Transverse colon (tissue), 4 donors: ENCODE results near the gene TTC38. TPM values are rescaled to one million over a fixed set of nuclear protein-coding genes. Genes with fewer than 3 reads are reported as not detected.

Experiments used
- DNase-seq: peaks from one replicate; pipeline ENCODE4 v3.0.0-alpha.2; 2019
- H3K27ac ChIP-seq, 4 donors: fragments of 200-600 bp; sonication (generic); 2 replicates each; pipeline ENCODE4 v1.5.1; 2016 to 2018; ENCODE audit warnings: inconsistent platforms in 4 of 4
- H3K27me3 ChIP-seq: fragments of 200-600 bp; sonication (generic); 2 replicates; pipeline ENCODE4 v1.5.1; 2017; ENCODE audit warnings: inconsistent platforms
- H3K36me3 ChIP-seq, 4 donors: fragments of 200-600 bp; sonication (generic); 2 replicates each; pipeline ENCODE4 v1.5.1; 2017 to 2019; ENCODE audit warnings: inconsistent platforms in 4 of 4
- H3K4me1 ChIP-seq, 4 donors: fragments of 200-600 bp; sonication (generic); 2 replicates each; pipeline ENCODE4 v1.5.1; 2017 to 2020; ENCODE audit warnings: inconsistent platforms in 4 of 4
- H3K4me3 ChIP-seq, 4 donors: fragments of 200-600 bp; sonication (generic); 1 replicate in 1 of 4; 2 replicates in 3 of 4; pipeline versions ENCODE4 v1.5.1 to v1.6.1; 2017 to 2019; ENCODE audit warnings: inconsistent platforms in 4 of 4
- H3K9me3 ChIP-seq, 2 donors: fragments of 200-600 bp; sonication (generic); 2 replicates each; pipeline ENCODE4 v1.5.1; 2017 to 2019; ENCODE audit warnings: inconsistent platforms in 2 of 2
- CTCF ChIP-seq, 5 experiments: fragments of 200-600 bp in 3 of 5; fragments of 450-650 bp in 2 of 5; sonication (generic) in 3 of 5; IDR thresholded peaks; 1 replicate in 2 of 5; 2 replicates in 3 of 5; pipeline ENCODE4 v1.5.1; 2016 to 2017; ENCODE audit warnings: antibody characterized with exemption in 5 of 5, inconsistent platforms in 3 of 5, mild to moderate bottlenecking in 2 of 5, moderate library complexity in 1 of 5
- EP300 ChIP-seq: sonication (generic); formaldehyde crosslinking; IDR thresholded peaks from one replicate; pipeline ENCODE4 v1.6.1; 2017; ENCODE audit warnings: antibody characterized with exemption, low read depth
- POLR2A ChIP-seq: fragments of 450-650 bp; IDR thresholded peaks from one replicate; pipeline ENCODE4 v1.6.1; 2016; ENCODE audit warnings: antibody characterized with exemption, mild to moderate bottlenecking, moderate library complexity
- POLR2AphosphoS5 ChIP-seq, 3 donors: sonication (generic); formaldehyde crosslinking; IDR thresholded peaks; one replicate each; pipeline ENCODE4 v1.6.1; 2016; ENCODE audit warnings: antibody characterized with exemption in 3 of 3
- WGBS, 2 donors: methylation state at CpG; one replicate each; pipeline ENCODE4 v1.1.5; 2018; ENCODE audit warnings: low coverage in 1 of 2; 5-methylcytosine and 5-hydroxymethylcytosine counted together
- in situ Hi-C, 4 donors: fragments of 200-750 bp; cut with MboI; loops; one replicate each; pipeline versions ENCODE4 v1.15.0 to v1.15.1; 2017; ENCODE audit warnings: low sequenced_read_pairs in 3 of 4, low pct_ligation_motif_present in 1 of 4, low pct_unique_long_range_greater_than_20kb in 1 of 4
- intact Hi-C: fragments of 100-400 bp; cut with DNase I; formaldehyde crosslinking; loops from one replicate; pipeline ENCODE4 v1.15.1; 2023; ENCODE audit warnings: low total_unique reads
- total RNA-seq, 4 donors: library from RNA; depleted of rRNA; stranded (reverse); fragments of >200 nt; gene quantifications; one replicate each; pipeline ENCODE4 v1.1.0, GENCODE V29; 2016

The TTC38 gene
- total RNA-seq, 4 donors from 2014 or later, result 167 to 316 (median 292) TPM

GRCh38 chr22:46245511-46245910, 22.3 kb upstream of the TTC38 start:
- DNase-seq, result no peak
- intact Hi-C loops, result loop anchor here (5.0 kb wide), 1 partner anchor 93 kb away; the partner anchor contains the start of gene PPARA
- peak overlapping the region in 1 of 4 donors; percentile 6 for H3K27ac ChIP-seq
- in situ Hi-C loops, result no loop called here
- TF ChIP-seq POLR2AphosphoS5 (IDR thresholded peaks at IDR 0.05), result no peak
- no peak for TF ChIP-seq EP300
- TF ChIP-seq CTCF (IDR thresholded peaks at IDR 0.05), result no peak
- WGBS, 2 donors, result 64% methylated on average over 16 of the region's 16 CpGs; no CpG with 5 or more reads in 1 of the 2 donors
- H3K27me3 ChIP-seq, result no peaks in the 10 kb centered on the region
- no peaks in the 10 kb centered on the region for H3K9me3 ChIP-seq
- H3K36me3 ChIP-seq, result no peaks in the 10 kb centered on the region
- peaks cover 0 to 16% (median 5%) of the 10 kb centered on the region in 4 donors for H3K4me1 ChIP-seq
- H3K4me3 ChIP-seq, result no peak overlapping the region

- in situ Hi-C loops (no loop called here), intact Hi-C loops (loop anchor here (5.0 kb wide), 1 partner anchor 94 kb away; the partner anchor contains the start of gene PPARA)
- 60 to 92% methylated on average over 1 to 10 of the region's 10 CpGs for WGBS, 2 donors
- Histone ChIP-seq H3K4me1 (peaks cover 0 to 19% (median 10%) of the 10 kb centered on the region in 4 donors), H3K27me3 (no peaks in the 10 kb centered on the region), H3K27ac (no peak overlapping the region), H3K36me3 (no peaks in the 10 kb centered on the region), H3K9me3 (no peaks in the 10 kb centered on the region), H3K4me3 (no peak overlapping the region)
- TF ChIP-seq POLR2A (no peak), EP300 (no peak), POLR2AphosphoS5 (IDR thresholded peaks at IDR 0.05) (no peak), CTCF (IDR thresholded peaks at IDR 0.05) (no peak)
- no peak for DNase-seq
These were observed 21.6 kb upstream of the TTC38 start for GRCh38 chr22:46246178-46246577.

- WGBS, 2 donors, result 100% methylated on average over 1 of the region's 2 CpGs; no CpG with 5 or more reads in 1 of the 2 donors
- H3K4me3 ChIP-seq, result no peak overlapping the region
- intact Hi-C loops, result loop anchor here (5.0 kb wide), 1 partner anchor 95 kb away; the partner anchor contains the start of gene PPARA
- no peaks in the 10 kb centered on the region for H3K36me3 ChIP-seq
- no peak for DNase-seq
- TF ChIP-seq POLR2AphosphoS5 (IDR thresholded peaks at IDR 0.05), result no peak
- no peak for TF ChIP-seq CTCF (IDR thresholded peaks at IDR 0.05)
- TF ChIP-seq POLR2A, result no peak
- no peak for TF ChIP-seq EP300
- no peaks in the 10 kb centered on the region for H3K9me3 ChIP-seq
- peaks cover 0 to 24% (median 12%) of the 10 kb centered on the region in 4 donors for H3K4me1 ChIP-seq
- in situ Hi-C loops, result no loop called here
- no peaks in the 10 kb centered on the region for H3K27me3 ChIP-seq
- no peak overlapping the region for H3K27ac ChIP-seq
These were observed 20.3 kb upstream of the TTC38 start for GRCh38 chr22:46247443-46247975.

- DNase-seq, result peak; percentile 95
- H3K27me3 ChIP-seq, result no peaks in the 10 kb centered on the region
- H3K9me3 ChIP-seq, result no peaks in the 10 kb centered on the region
- intact Hi-C loops, result loop anchor here (10.0 kb wide), 1 partner anchor 935 kb away; no protein-coding TSS in a partner anchor
- peak within 1 kb of the TSS; percentile 92 to 95 (median 94) for H3K27ac ChIP-seq
- in situ Hi-C loops, result no loop called here
- H3K4me1 ChIP-seq, result peaks cover 0 to 23% (median 12%) of the 10 kb centered on the region in 4 donors
- 1% methylated on average over 35 of the region's 89 CpGs; no CpG with 5 or more reads in 1 of the 2 donors for WGBS, 2 donors
- peak; percentile 84 for TF ChIP-seq POLR2A
- TF ChIP-seq CTCF (IDR thresholded peaks at IDR 0.05), result peak in 2 of 5 experiments; percentile 10 to 47
- TF ChIP-seq EP300, result no peak
- TF ChIP-seq POLR2AphosphoS5 (IDR thresholded peaks at IDR 0.05), result peak; percentile 83 to 94 (median 92)
- peak within 1 kb of the TSS; percentile 60 to 95 (median 78) for H3K4me3 ChIP-seq
- H3K36me3 ChIP-seq, result no peaks in the 10 kb centered on the region
These were observed 17.6 kb upstream of the TTC38 start, which contains the start of gene CDPF1 for GRCh38 chr22:46250035-46250782. TSS of gene CDPF1 (minus strand) at chr22:46250293. CDS start at chr22:46248284, 2,009 bp downstream.
